ENCODE data around the gene FOXP1. TPM values are rescaled to one million over a fixed set of nuclear protein-coding genes. Genes with fewer than 3 reads are reported as not detected.
A peak's percentile ranks its signal among the peaks of the same experiment; 100 is the strongest.

The FOXP1 gene
- total and polyA plus RNA-seq, 2 experiments from 2014 or later, result 76.8 to 99.8 TPM

DNA sequence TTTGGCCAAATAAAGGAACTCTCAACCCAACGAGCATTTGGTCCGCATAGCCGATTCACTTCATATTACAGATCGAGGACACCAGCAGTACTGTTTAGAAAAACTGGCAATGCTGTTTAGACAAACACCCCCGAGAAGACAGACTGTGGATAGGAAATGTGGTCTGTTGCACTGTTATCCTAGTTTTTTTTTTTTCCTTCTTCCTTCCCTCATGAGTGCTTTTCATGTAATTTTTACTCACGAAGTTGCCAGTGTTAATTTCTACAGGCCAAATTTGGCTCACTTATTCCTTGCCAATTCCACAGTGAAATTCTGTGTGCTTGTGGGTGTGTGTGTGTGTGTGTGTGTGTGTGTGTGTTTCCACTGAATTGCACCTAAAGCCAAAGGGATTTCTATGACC lies 165.7 kb downstream of the FOXP1 start:
- TF ChIP-seq EZH2phosphoT487 (IDR thresholded peaks at IDR 0.05; ENCODE audit: low read depth, severe bottlenecking, unreplicated experiment) (no peak), EZH2 (IDR thresholded peaks at IDR 0.05; ENCODE audit: borderline replicate concordance) (no peak)
- TF ChIP-seq, protein P1, sequence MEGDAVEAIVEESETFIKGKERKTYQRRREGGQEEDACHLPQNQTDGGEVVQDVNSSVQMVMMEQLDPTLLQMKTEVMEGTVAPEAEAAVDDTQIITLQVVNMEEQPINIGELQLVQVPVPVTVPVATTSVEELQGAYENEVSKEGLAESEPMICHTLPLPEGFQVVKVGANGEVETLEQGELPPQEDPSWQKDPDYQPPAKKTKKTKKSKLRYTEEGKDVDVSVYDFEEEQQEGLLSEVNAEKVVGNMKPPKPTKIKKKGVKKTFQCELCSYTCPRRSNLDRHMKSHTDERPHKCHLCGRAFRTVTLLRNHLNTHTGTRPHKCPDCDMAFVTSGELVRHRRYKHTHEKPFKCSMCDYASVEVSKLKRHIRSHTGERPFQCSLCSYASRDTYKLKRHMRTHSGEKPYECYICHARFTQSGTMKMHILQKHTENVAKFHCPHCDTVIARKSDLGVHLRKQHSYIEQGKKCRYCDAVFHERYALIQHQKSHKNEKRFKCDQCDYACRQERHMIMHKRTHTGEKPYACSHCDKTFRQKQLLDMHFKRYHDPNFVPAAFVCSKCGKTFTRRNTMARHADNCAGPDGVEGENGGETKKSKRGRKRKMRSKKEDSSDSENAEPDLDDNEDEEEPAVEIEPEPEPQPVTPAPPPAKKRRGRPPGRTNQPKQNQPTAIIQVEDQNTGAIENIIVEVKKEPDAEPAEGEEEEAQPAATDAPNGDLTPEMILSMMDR (IDR thresholded peaks at IDR 0.05; ENCODE audit: poor library complexity), result no peak
- H3K9me2 ChIP-seq (replicated peaks; ENCODE audit: insufficient read depth), result no peaks in the 10 kb centered on the region

DNA sequence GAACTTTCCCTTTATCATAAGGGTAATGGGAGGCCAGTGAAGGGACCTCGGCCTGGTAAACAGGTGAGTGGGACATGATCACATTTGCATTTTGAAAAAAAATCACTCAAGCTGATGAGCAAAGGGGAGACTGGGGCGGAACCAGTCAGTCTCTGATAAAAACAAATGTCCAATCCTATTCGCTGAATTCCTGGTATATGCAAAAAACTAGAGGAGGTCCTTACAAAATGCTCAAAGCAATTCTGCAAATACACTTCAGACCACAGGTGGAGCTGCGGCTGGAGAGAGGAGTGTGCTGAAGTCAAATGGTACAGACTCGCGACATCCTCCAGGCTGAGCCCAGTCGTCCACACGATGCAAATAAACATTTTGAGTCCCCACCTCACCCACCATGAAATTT lies 166.7 kb downstream of the FOXP1 start:
- Histone ChIP-seq H3K9me2 (replicated peaks; ENCODE audit: insufficient read depth) (no peaks in the 10 kb centered on the region), H3K4me1 (ENCODE audit: insufficient read depth) (peaks cover 6% of the 10 kb centered on the region), H3K79me2 (peaks cover 41% of the 10 kb centered on the region), H3K27ac (no peak overlapping the region), H3K36me3 (replicated peaks; ENCODE audit: insufficient read depth, low read depth) (no peaks in the 10 kb centered on the region), H3K4me2 (no peak overlapping the region), H3K27me3 (no peaks in the 10 kb centered on the region), H3K9me3 (ENCODE audit: low read depth) (no peaks in the 10 kb centered on the region), H3K4me3 (no peak overlapping the region), H2AFZ (no peak overlapping the region), H4K20me1 (ENCODE audit: insufficient read depth, poor library complexity, severe bottlenecking) (no peaks in the 10 kb centered on the region)
- 73% methylated on average over 8 of the region's 8 CpGs for WGBS (ENCODE audit: low lambda C conversion rate, missing lambda C conversion rate)
- TF ChIP-seq, protein P1 (IDR thresholded peaks at IDR 0.05; ENCODE audit: poor library complexity), result peak; percentile 7
- TF ChIP-seq EZH2phosphoT487 (IDR thresholded peaks at IDR 0.05; ENCODE audit: low read depth, severe bottlenecking, unreplicated experiment), result no peak
- DNase-seq (ENCODE audit: low spot score), result no peak

More for the DNA sequence above, 165.7 kb downstream of the FOXP1 start:
- Histone ChIP-seq H2AFZ (no peak overlapping the region), H4K20me1 (ENCODE audit: insufficient read depth, poor library complexity, severe bottlenecking) (no peaks in the 10 kb centered on the region), H3K27ac (no peak overlapping the region), H3K9me3 (ENCODE audit: low read depth) (no peaks in the 10 kb centered on the region), H3K4me3 (no peak overlapping the region), H3K36me3 (replicated peaks; ENCODE audit: insufficient read depth, low read depth) (no peaks in the 10 kb centered on the region), H3K4me1 (ENCODE audit: insufficient read depth) (peaks cover 6% of the 10 kb centered on the region), H3K27me3 (no peaks in the 10 kb centered on the region), H3K79me2 (peaks cover 33% of the 10 kb centered on the region), H3K4me2 (no peak overlapping the region)
- 75% methylated on average over 6 of the region's 6 CpGs for WGBS (ENCODE audit: low lambda C conversion rate, missing lambda C conversion rate)
- DNase-seq (ENCODE audit: low spot score), result no peak

DNA sequence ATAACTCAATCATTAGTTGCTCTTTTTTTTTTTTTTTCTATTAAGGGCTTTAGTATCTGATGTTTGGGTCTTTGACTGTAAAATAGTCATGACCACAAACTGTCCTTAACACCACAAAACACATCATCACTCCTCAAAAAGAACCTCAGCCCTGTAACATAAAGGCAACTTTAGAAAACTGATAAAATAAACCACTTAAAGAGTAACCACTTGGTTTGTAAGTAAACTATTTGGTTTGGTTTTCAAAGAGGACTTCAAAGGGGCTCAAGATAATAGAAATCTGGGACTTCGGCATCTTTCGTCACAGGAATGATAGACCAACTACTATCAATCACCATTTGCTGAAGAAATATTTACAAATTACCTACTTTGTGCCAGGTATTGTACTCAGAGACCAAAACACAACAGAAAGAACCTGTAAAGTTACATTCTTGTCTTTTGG lies 167.8 kb downstream of the FOXP1 start:
- Histone ChIP-seq H3K4me2 (peak overlapping the region; percentile 1), H3K79me2 (peaks cover 42% of the 10 kb centered on the region), H3K27me3 (no peaks in the 10 kb centered on the region), H4K20me1 (ENCODE audit: insufficient read depth, poor library complexity, severe bottlenecking) (no peaks in the 10 kb centered on the region), H3K9me3 (ENCODE audit: low read depth) (no peaks in the 10 kb centered on the region), H2AFZ (no peak overlapping the region), H3K4me1 (ENCODE audit: insufficient read depth) (peaks cover 6% of the 10 kb centered on the region), H3K27ac (no peak overlapping the region), H3K4me3 (no peak overlapping the region), H3K36me3 (replicated peaks; ENCODE audit: insufficient read depth, low read depth) (no peaks in the 10 kb centered on the region), H3K9me2 (replicated peaks; ENCODE audit: insufficient read depth) (no peaks in the 10 kb centered on the region)
- DNase-seq (ENCODE audit: low spot score), result no peak
- TF ChIP-seq EZH2phosphoT487 (IDR thresholded peaks at IDR 0.05; ENCODE audit: low read depth, severe bottlenecking, unreplicated experiment) (no peak), EZH2 (IDR thresholded peaks at IDR 0.05; ENCODE audit: borderline replicate concordance) (no peak)
- 26% methylated on average over 2 of the region's 2 CpGs for WGBS (ENCODE audit: low lambda C conversion rate, missing lambda C conversion rate)

DNA sequence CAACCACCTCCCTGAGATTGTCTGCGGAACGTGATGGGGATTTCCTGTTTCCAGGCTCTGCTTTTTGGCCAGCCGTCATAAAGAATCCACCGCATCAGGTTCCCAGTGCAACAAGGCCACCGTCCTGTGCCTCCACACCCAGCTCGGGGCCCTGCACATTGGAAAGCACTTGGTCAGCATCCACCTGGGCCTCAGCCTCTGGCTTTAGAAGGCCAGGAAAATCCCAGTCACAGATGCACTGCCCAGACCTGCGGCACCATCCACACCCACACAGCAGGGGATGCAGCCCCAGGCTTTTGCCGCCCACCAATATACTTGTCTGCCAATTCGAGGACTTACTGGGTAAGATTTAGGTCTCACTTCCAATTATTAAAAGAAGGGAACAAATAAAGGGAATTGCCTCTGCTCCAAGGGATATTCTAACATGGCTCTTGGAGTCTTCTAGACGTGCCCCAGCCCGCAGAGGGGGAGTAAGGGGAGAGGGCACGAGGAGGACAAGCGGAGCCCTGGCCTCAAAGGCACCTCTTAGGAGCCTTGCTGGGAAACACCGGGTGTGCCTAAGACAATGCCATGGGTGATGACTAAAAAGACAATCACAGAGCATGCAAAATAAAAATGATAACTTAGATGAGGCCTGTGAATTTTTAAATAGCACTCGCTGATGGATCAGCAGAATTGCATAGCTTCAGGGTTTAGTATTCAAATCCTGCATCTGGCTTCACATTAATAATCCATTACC lies 169.2 kb downstream of the FOXP1 start:
- no peak overlapping the region for H3K4me2 ChIP-seq
- H3K4me1 ChIP-seq (ENCODE audit: insufficient read depth), result peaks cover 6% of the 10 kb centered on the region
- 75% methylated on average over 15 of the region's 15 CpGs for WGBS (ENCODE audit: low lambda C conversion rate, missing lambda C conversion rate)
- H2AFZ ChIP-seq, result no peak overlapping the region
- no peaks in the 10 kb centered on the region for H3K27me3 ChIP-seq
- peaks cover 43% of the 10 kb centered on the region for H3K79me2 ChIP-seq
- no peak for DNase-seq (ENCODE audit: low spot score)
- no peaks in the 10 kb centered on the region for H3K36me3 ChIP-seq (replicated peaks; ENCODE audit: insufficient read depth, low read depth)
- no peak overlapping the region for H3K4me3 ChIP-seq
- TF ChIP-seq, protein P1 (IDR thresholded peaks at IDR 0.05; ENCODE audit: poor library complexity), result no peak
- TF ChIP-seq EZH2phosphoT487 (IDR thresholded peaks at IDR 0.05; ENCODE audit: low read depth, severe bottlenecking, unreplicated experiment) (no peak), EZH2 (IDR thresholded peaks at IDR 0.05; ENCODE audit: borderline replicate concordance) (no peak)
- no peaks in the 10 kb centered on the region for H4K20me1 ChIP-seq (ENCODE audit: insufficient read depth, poor library complexity, severe bottlenecking)
- H3K9me2 ChIP-seq (replicated peaks; ENCODE audit: insufficient read depth), result no peaks in the 10 kb centered on the region
- H3K27ac ChIP-seq, result no peak overlapping the region
- no peaks in the 10 kb centered on the region for H3K9me3 ChIP-seq (ENCODE audit: low read depth)
